Osteocyte (in vitro differentiated cells): ENCODE measurements around the gene SPAG9. TPM values are rescaled to one million over a fixed set of nuclear protein-coding genes. Genes with fewer than 3 reads are reported as not detected.

Source experiments
- DNase-seq: peaks from one replicate; pipeline ENCODE4 v3.0.0; 2021; ENCODE audit warnings: mixed read lengths; ENCODE audit not compliant: unreplicated experiment; ENCODE audit errors: extremely low spot score
- H3K27ac Mint-ChIP-seq: one replicate; pipeline ENCODE4 v1.8.0; 2021; ENCODE audit warnings: mild to moderate bottlenecking, mixed read lengths; ENCODE audit not compliant: unreplicated experiment
- H3K27me3 Mint-ChIP-seq: one replicate; pipeline ENCODE4 v1.8.0; 2021; ENCODE audit warnings: mixed read lengths; ENCODE audit not compliant: unreplicated experiment
- H3K36me3 Mint-ChIP-seq: one replicate; pipeline ENCODE4 v1.8.0; 2021; ENCODE audit warnings: mixed read lengths; ENCODE audit not compliant: unreplicated experiment
- H3K4me1 Mint-ChIP-seq: one replicate; pipeline ENCODE4 v1.8.0; 2021; ENCODE audit warnings: mixed read lengths; ENCODE audit not compliant: unreplicated experiment
- H3K4me3 Mint-ChIP-seq: one replicate; pipeline ENCODE4 v1.8.0; 2021; ENCODE audit warnings: mild to moderate bottlenecking, moderate library complexity, mixed read lengths; ENCODE audit not compliant: unreplicated experiment
- H3K9me3 Mint-ChIP-seq: one replicate; pipeline ENCODE4 v1.8.0; 2021; ENCODE audit warnings: mixed read lengths; ENCODE audit not compliant: unreplicated experiment
- CTCF ChIP-seq: fragments of 200-600 bp; sonication (generic); IDR thresholded peaks from 2 replicates; pipeline ENCODE4 v1.5.0; 2021; ENCODE audit warnings: antibody characterized with exemption, mild to moderate bottlenecking, moderate library complexity
- total RNA-seq: library from RNA; stranded (reverse); gene quantifications from 2 replicates; pipeline ENCODE4 v1.2.1, GENCODE V29; 2021

Gene SPAG9
- total RNA-seq, 1 donor from 2014 or later: 100 TPM

GRCh38 chr17:50949989-50950877 lies 170.4 kb downstream of the SPAG9 start:
- Mint-ChIP-seq H3K4me1 (peaks cover 71% of the 10 kb centered on the region), H3K27me3 (no peaks in the 10 kb centered on the region), H3K27ac (peak overlapping the region; percentile 82), H3K4me3 (no peak overlapping the region), H3K9me3 (no peaks in the 10 kb centered on the region), H3K36me3 (no peaks in the 10 kb centered on the region)
- TF ChIP-seq CTCF: peak; percentile 78
- DNase-seq: no peak

GRCh38 chr17:50949128-50949988 lies 171.3 kb downstream of the SPAG9 start:
- Mint-ChIP-seq H3K27ac (peak overlapping the region; percentile 82), H3K27me3 (no peaks in the 10 kb centered on the region), H3K4me1 (peaks cover 63% of the 10 kb centered on the region), H3K9me3 (no peaks in the 10 kb centered on the region), H3K4me3 (no peak overlapping the region), H3K36me3 (no peaks in the 10 kb centered on the region)
- no peak for DNase-seq
- TF ChIP-seq CTCF: no peak

GRCh38 chr17:50948711-50949110 lies 172.0 kb downstream of the SPAG9 start:
- peaks cover 62% of the 10 kb centered on the region for H3K4me1 Mint-ChIP-seq
- H3K27me3 Mint-ChIP-seq: no peaks in the 10 kb centered on the region
- no peaks in the 10 kb centered on the region for H3K9me3 Mint-ChIP-seq
- DNase-seq: no peak
- TF ChIP-seq CTCF: no peak
- peak overlapping the region; percentile 82 for H3K27ac Mint-ChIP-seq
- no peak overlapping the region for H3K4me3 Mint-ChIP-seq
- H3K36me3 Mint-ChIP-seq: no peaks in the 10 kb centered on the region

GRCh38 chr17:50947782-50948543 lies 172.7 kb downstream of the SPAG9 start:
- Mint-ChIP-seq H3K27me3 (no peaks in the 10 kb centered on the region), H3K36me3 (no peaks in the 10 kb centered on the region), H3K4me1 (peaks cover 58% of the 10 kb centered on the region), H3K9me3 (no peaks in the 10 kb centered on the region), H3K4me3 (no peak overlapping the region), H3K27ac (peak overlapping the region; percentile 82)
- DNase-seq: no peak
- TF ChIP-seq CTCF: no peak
